Fibroblast of skin of left biceps (primary cell): ENCODE data around the gene RBM10.
"Not testable (repeated sequence)": the region's sequence is repeated elsewhere in the genome, so short reads cannot be mapped to it uniquely, and the experiment has no call there.

ENCODE experiments used
- DNase-seq, 2 experiments: peaks; one replicate each; pipeline ENCODE4 v3.0.0-alpha.2; 2013; ENCODE audit warnings: low read depth in 2 of 2

RBM10 gene

GRCh38 chrX:47144626-47145394 is at the start of gene RBM10, which contains the start of gene NDUFB11:
RBM10 (plus strand) TSS chrX:47145221; CDS start chrX:47147482, 2,261 bp downstream.
NDUFB11 (minus strand) TSS chrX:47144702; CDS start chrX:47144679, 23 bp downstream.
- DNase-seq = peak; percentile 86

GRCh38 chrX:47097018-47097417 is 48.0 kb upstream of the RBM10 start:
- DNase-seq = no peak

- no peak for DNase-seq
Observed at GRCh38 chrX:47098338-47099094, 46.5 kb upstream of the RBM10 start.

GRCh38 chrX:47101206-47101605 is 43.8 kb upstream of the RBM10 start:
- DNase-seq = no peak

GRCh38 chrX:47110936-47111615 is 33.9 kb upstream of the RBM10 start:
- not testable (repeated sequence) for DNase-seq

- no peak for DNase-seq
Observed at GRCh38 chrX:47112316-47112954, 32.6 kb upstream of the RBM10 start.

GRCh38 chrX:47116551-47117110 is 28.4 kb upstream of the RBM10 start:
- not testable (repeated sequence) for DNase-seq

- DNase-seq = not testable (repeated sequence)
Observed at GRCh38 chrX:47124466-47124865, 20.6 kb upstream of the RBM10 start.

- DNase-seq = peak; percentile 92 to 93
Observed at GRCh38 chrX:47129157-47129898, 15.7 kb upstream of the RBM10 start.

- no peak for DNase-seq
Observed at GRCh38 chrX:47129899-47130358, 15.1 kb upstream of the RBM10 start.

- DNase-seq = no peak
Observed at GRCh38 chrX:47133493-47133892, 11.5 kb upstream of the RBM10 start.

- DNase-seq = not testable (repeated sequence)
Observed at GRCh38 chrX:47135650-47136049, 9.4 kb upstream of the RBM10 start.

- DNase-seq = no peak
Observed at GRCh38 chrX:47138171-47138570, 6.8 kb upstream of the RBM10 start.

- peak in 1 of 2 experiments; percentile 1 for DNase-seq
Observed at GRCh38 chrX:47143894-47144625, 961 bp upstream of the RBM10 start.

- peak in 1 of 2 experiments; percentile 0 for DNase-seq
Observed at GRCh38 chrX:47145395-47146120, 537 bp downstream of the RBM10 start.

GRCh38 chrX:47146121-47146935 is 1.3 kb downstream of the RBM10 start:
- no peak for DNase-seq

GRCh38 chrX:47146936-47147859 is 2.2 kb downstream of the RBM10 start:
- DNase-seq = no peak
